Parietal lobe (tissue), 1 donor: ENCODE measurements around the gene PRIM1. TPM values are rescaled to one million over a fixed set of nuclear protein-coding genes. Genes with fewer than 3 reads are reported as not detected.

Source experiments
- total RNA-seq: library from RNA; depleted of rRNA; stranded (reverse); fragments of >200 nt; gene quantifications from one replicate; pipeline ENCODE4 v1.2.3, GENCODE V29; 2014

PRIM1 gene
- total RNA-seq: 31.0 TPM

DNA sequence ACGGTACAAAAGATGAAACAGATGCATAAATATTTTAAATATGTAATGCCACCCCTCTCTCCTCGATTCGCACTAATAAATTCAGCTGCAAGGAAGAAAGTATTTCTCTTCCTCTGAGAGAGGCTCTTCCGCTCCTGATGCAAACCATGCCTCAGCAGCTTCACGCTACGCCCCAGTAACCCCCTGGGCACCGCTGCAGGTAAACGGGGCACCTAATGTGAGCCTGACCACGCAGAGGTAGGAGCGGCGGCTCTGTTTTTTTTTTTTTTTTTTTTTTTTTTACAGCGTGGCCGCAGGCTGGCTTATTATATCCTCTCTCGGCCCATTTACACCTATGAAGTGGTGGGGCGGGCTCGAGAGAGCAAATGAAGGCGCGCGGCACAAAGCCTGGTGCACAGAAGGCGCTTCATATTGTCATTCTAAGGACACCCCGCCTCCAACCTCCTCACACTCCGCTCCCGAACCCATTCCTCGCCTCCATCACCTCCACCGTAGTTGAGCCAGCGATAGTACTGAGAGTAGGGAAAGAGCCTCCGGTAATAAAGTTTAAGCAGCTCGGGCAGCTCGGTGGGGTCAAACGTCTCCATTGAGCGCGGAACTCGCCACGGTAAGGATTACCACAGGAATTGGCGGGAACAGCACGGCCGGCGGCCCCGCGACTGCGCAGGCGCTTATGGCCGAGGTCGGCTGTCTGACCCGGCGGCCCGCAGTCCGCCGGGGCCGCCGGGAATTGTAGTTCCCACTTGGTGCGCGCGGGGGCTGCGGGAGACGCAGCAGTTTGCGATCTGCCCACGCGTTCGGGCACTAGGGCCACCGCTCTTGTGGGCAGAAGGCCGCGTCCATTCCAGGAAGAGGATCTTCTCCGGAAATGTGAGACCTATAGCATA, at the start of gene PRIM1:
Gene PRIM1, minus strand, starts transcription at position 612 of the 887 bp plus-strand sequence. Its CDS starts 25 bp downstream, at position 587.

DNA sequence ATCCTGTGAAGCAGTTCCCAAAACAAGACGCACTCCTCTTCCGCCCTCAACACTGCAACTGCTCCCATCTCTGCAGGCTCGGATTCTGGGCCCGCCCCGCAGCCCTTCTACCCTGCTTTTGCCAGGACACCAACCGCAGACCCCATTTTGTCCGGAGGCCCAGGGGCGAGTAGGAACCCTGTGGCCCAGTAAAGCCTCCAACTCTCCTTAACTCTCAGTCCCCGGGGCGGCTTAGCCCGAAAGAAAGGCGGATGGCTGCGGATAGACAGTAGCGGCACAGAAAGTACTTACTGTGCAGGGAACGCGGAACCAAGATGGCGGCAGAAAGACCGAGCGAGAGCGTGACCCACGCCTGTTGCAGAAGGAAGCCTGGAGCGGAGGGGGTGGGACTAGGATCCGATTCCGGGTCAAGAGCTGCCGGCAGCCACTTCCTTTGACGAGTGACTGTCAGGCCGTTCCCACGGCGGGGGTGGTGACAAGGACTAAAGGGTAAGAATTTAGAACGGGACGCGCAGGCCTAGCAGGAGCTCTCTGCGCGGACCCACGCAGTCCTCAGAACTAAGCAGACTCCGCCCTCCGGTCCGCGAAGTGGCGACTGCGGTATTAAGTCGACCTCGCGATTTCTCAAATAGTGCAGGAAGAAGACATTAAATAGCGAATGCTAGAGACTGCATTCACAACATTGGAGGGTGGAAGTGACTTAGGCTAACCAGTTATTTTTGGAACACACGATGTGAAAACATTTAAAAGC, 27.0 kb downstream of the PRIM1 start, which contains the start of gene NACA:
Gene NACA, minus strand, starts transcription at position 328 of the 751 bp plus-strand sequence. CDS start 778 bp downstream, outside the sequence.

DNA sequence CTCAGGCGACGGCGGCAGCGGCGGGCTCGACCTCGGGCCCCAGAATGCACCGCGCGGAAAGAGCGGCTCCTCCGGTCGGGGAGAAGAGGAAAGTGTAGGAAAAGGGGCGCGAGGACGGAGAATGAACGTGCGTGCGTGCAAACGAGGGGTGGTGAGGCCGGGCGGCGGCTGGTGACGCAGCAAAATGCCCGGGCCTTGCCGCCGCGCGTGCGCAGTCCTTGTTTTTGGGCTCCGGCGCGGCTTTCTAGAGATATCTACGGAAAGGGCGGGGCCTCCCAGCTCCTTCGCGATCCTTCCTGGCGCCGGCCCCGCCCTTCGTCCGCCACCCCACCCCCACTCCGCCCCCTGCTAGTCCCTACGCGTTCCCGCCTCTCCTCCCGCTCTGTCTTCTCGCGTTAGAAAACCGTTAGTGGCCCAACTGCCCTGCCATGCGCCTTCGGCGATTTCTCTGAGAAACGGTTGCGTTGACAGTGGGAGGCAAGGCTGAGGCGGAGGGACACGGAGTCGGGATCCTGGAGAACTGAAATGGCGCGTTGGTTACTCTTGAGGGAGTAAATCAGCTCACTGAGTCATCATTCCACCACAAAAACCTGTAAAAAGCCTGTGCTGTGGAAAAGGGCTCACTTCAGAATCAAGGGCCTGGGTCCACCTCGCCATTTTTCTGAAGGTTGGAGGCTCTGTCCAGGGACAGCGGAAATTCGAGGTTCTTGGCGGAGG, 63.8 kb downstream of the PRIM1 start, which contains the start of gene PTGES3:
Gene PTGES3, minus strand, starts transcription at position 156 of the 717 bp plus-strand sequence. CDS start 285 bp downstream, outside the sequence.

Other genes with a start within 250 kb of the PRIM1 start
- gene RBMS2, start 230.5 kb downstream of the PRIM1 start, total RNA-seq: 6.3 TPM
- gene BAZ2A, start 122.0 kb downstream of the PRIM1 start, total RNA-seq: 46.6 TPM
- gene ATP5F1B, start 106.3 kb downstream of the PRIM1 start, total RNA-seq: 335 TPM
- gene PTGES3, start 64.0 kb downstream of the PRIM1 start, total RNA-seq: 83.9 TPM
- gene NACA, start 27.0 kb downstream of the PRIM1 start, total RNA-seq: 1,016 TPM
- 1.6 TPM for gene HSD17B6, start 11.0 kb upstream of the PRIM1 start, total RNA-seq
- gene SDR9C7, start 182.1 kb upstream of the PRIM1 start, total RNA-seq: 0.31 TPM
- 3.1 TPM for gene RDH16, start 205.3 kb upstream of the PRIM1 start, total RNA-seq